Measurements from ENCODE around the gene SLC38A3. TPM values are rescaled to one million over a fixed set of nuclear protein-coding genes. Genes with fewer than 3 reads are reported as not detected.

Gene SLC38A3
- total and polyA plus RNA-seq, 2 donors (not counting 1 experiment from before 2014, with no cell fraction given): not detected

DNA sequence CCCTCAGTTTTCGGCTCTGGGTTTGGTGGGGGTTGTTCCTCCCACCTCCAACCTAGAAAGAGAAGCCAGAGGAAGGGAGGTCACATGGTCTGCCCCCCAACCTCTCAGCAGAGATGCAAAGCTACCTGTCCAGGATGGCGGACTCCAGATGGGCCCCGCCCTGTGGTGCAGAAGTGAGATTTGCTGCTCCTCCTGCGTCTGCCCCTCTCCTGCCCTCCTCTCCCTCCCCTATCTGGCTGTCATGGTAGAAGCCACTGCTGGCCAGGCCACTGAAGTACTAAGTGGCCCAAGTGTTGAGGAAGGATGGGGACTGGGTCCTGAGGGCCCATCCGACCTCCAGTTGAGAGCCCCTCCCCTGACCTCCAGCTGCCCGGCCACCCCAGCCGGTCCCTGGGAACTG lies 61.8 kb downstream of the SLC38A3 start:
- Mint-ChIP-seq H3K27ac (no peak overlapping the region), H3K27me3 (peaks cover 17% of the 10 kb centered on the region), H3K4me3 (no peak overlapping the region), H3K9me3 (ENCODE audit: insufficient read depth) (no peaks in the 10 kb centered on the region), H3K4me1 (no peaks in the 10 kb centered on the region)
- H4K20me1 ChIP-seq (ENCODE audit: control insufficient read depth, insufficient read depth, low read length, poor library complexity, severe bottlenecking): no peaks in the 10 kb centered on the region
- H3K27me3 ChIP-seq (replicated peaks in 1 of 4; ENCODE audit: control extremely low read depth in 1 of 4, control insufficient read depth in 3 of 4, insufficient read depth in 4 of 4, low read length in 3 of 4): peaks cover 0 to 34% (median 6%) of the 10 kb centered on the region in 4 experiments
- H2AFZ ChIP-seq (ENCODE audit: insufficient read depth, low read depth, low read length, poor library complexity, severe bottlenecking): no peak overlapping the region
- H3K9ac ChIP-seq (ENCODE audit: low read length): no peak overlapping the region
- intact Hi-C loops (cut with micrococcal nuclease): no loop called here
- ChIA-PET CTCF (interaction anchor here (1.4 to 2.4 kb wide), 4 partner anchors 8 to 73 kb away, joined by 4 to 12 read pairs (median 5); no protein-coding TSS in a partner anchor), POLR2A (no interaction called here)
- no peak for TF ChIP-seq EZH2 (IDR thresholded peaks at IDR 0.05; ENCODE audit: borderline replicate concordance, insufficient read depth, low read depth, low read length, poor library complexity, severe bottlenecking)
- TF ChIP-seq, protein P1, sequence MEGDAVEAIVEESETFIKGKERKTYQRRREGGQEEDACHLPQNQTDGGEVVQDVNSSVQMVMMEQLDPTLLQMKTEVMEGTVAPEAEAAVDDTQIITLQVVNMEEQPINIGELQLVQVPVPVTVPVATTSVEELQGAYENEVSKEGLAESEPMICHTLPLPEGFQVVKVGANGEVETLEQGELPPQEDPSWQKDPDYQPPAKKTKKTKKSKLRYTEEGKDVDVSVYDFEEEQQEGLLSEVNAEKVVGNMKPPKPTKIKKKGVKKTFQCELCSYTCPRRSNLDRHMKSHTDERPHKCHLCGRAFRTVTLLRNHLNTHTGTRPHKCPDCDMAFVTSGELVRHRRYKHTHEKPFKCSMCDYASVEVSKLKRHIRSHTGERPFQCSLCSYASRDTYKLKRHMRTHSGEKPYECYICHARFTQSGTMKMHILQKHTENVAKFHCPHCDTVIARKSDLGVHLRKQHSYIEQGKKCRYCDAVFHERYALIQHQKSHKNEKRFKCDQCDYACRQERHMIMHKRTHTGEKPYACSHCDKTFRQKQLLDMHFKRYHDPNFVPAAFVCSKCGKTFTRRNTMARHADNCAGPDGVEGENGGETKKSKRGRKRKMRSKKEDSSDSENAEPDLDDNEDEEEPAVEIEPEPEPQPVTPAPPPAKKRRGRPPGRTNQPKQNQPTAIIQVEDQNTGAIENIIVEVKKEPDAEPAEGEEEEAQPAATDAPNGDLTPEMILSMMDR (IDR thresholded peaks at IDR 0.05): no peak
- H3K4me2 ChIP-seq (replicated peaks; ENCODE audit: low read depth, low read length, poor library complexity, severe bottlenecking): no peak overlapping the region
- no peak overlapping the region for H3K4me3 ChIP-seq (ENCODE audit: control extremely low read depth in 1 of 5, extremely low read depth in 1 of 5, insufficient read depth in 1 of 5, low read depth in 2 of 5, low read length in 4 of 5)
- ATAC-seq (ENCODE audit: low read depth) (no peak), DNase-seq (no peak)
- H3K27ac ChIP-seq (ENCODE audit: low read length in 2 of 2): no peak overlapping the region
- H3K9me3 ChIP-seq (ENCODE audit: control extremely low read depth in 1 of 3, control insufficient read depth in 2 of 3, insufficient read depth in 1 of 3, low read length in 2 of 3): no peaks in the 10 kb centered on the region
- H3K4me1 ChIP-seq (ENCODE audit: control insufficient read depth in 2 of 2, insufficient read depth in 2 of 2, low read length in 2 of 2): no peaks in the 10 kb centered on the region
- H3K36me3 ChIP-seq (replicated peaks in 1 of 2; ENCODE audit: control extremely low read depth in 1 of 2, control insufficient read depth in 1 of 2, extremely low read depth in 1 of 2, insufficient read depth in 2 of 2, low read length in 1 of 2): no peaks in the 10 kb centered on the region
- H3K79me2 ChIP-seq (ENCODE audit: control insufficient read depth, insufficient read depth, low read length): no peaks in the 10 kb centered on the region
- 75% methylated on average over 2 of the region's 7 CpGs for WGBS (ENCODE audit: insufficient coverage)

GRCh38 chr3:50267280-50267913 lies 62.3 kb downstream of the SLC38A3 start:
- Histone ChIP-seq H3K4me1 (ENCODE audit: control insufficient read depth in 2 of 2, insufficient read depth in 2 of 2, low read length in 2 of 2) (no peaks in the 10 kb centered on the region), H3K4me2 (replicated peaks; ENCODE audit: low read depth, low read length, poor library complexity, severe bottlenecking) (no peak overlapping the region), H3K27me3 (replicated peaks in 1 of 4; ENCODE audit: control extremely low read depth in 1 of 4, control insufficient read depth in 3 of 4, insufficient read depth in 4 of 4, low read length in 3 of 4) (peaks cover 0 to 34% (median 6%) of the 10 kb centered on the region in 4 experiments), H3K79me2 (ENCODE audit: control insufficient read depth, insufficient read depth, low read length) (no peaks in the 10 kb centered on the region), H4K20me1 (ENCODE audit: control insufficient read depth, insufficient read depth, low read length, poor library complexity, severe bottlenecking) (no peaks in the 10 kb centered on the region), H3K27ac (ENCODE audit: low read length in 2 of 2) (no peak overlapping the region), H2AFZ (ENCODE audit: insufficient read depth, low read depth, low read length, poor library complexity, severe bottlenecking) (no peak overlapping the region), H3K4me3 (ENCODE audit: control extremely low read depth in 1 of 5, extremely low read depth in 1 of 5, insufficient read depth in 1 of 5, low read depth in 2 of 5, low read length in 4 of 5) (no peak overlapping the region), H3K9me3 (ENCODE audit: control extremely low read depth in 1 of 3, control insufficient read depth in 2 of 3, insufficient read depth in 1 of 3, low read length in 2 of 3) (no peaks in the 10 kb centered on the region), H3K9ac (ENCODE audit: low read length) (no peak overlapping the region), H3K36me3 (replicated peaks in 1 of 2; ENCODE audit: control extremely low read depth in 1 of 2, control insufficient read depth in 1 of 2, extremely low read depth in 1 of 2, insufficient read depth in 2 of 2, low read length in 1 of 2) (no peaks in the 10 kb centered on the region)
- Mint-ChIP-seq H3K4me1 (no peaks in the 10 kb centered on the region), H3K27me3 (peaks cover 17% of the 10 kb centered on the region), H3K27ac (no peak overlapping the region), H3K4me3 (no peak overlapping the region), H3K9me3 (ENCODE audit: insufficient read depth) (no peaks in the 10 kb centered on the region)
- intact Hi-C loops (cut with micrococcal nuclease): no loop called here
- ChIA-PET POLR2A (no interaction called here), CTCF (interaction anchor here (1.1 to 2.4 kb wide), 5 partner anchors 8 to 75 kb away, joined by 3 to 12 read pairs (median 4); no protein-coding TSS in a partner anchor)
- 15% methylated on average over 20 of the region's 22 CpGs for WGBS (ENCODE audit: insufficient coverage)
- ATAC-seq (ENCODE audit: low read depth): no peak
- no peak for DNase-seq
- TF ChIP-seq EZH2 (IDR thresholded peaks at IDR 0.05; ENCODE audit: borderline replicate concordance, insufficient read depth, low read depth, low read length, poor library complexity, severe bottlenecking): no peak
- TF ChIP-seq, protein P1 (IDR thresholded peaks at IDR 0.05): no peak

All from B cell (primary cell).